NCI-H2196 (cell line): ENCODE data around the gene PGS1.
"Not testable (repeated sequence)": the region's sequence is repeated elsewhere in the genome, so short reads cannot be mapped to it uniquely, and the experiment has no call there.

Experiments used
- DNase-seq: peaks from one replicate; lab custom pipeline; 2025; ENCODE audit not compliant: unreplicated experiment; lab: John Stamatoyannopoulos, UW

Gene PGS1

GRCh38 chr17:78438694-78439325, 60.4 kb downstream of the PGS1 start:
- DNase-seq, result no peak

- DNase-seq, result no peak
Observed at GRCh38 chr17:78441271-78441971, 63.0 kb downstream of the PGS1 start.

DNA sequence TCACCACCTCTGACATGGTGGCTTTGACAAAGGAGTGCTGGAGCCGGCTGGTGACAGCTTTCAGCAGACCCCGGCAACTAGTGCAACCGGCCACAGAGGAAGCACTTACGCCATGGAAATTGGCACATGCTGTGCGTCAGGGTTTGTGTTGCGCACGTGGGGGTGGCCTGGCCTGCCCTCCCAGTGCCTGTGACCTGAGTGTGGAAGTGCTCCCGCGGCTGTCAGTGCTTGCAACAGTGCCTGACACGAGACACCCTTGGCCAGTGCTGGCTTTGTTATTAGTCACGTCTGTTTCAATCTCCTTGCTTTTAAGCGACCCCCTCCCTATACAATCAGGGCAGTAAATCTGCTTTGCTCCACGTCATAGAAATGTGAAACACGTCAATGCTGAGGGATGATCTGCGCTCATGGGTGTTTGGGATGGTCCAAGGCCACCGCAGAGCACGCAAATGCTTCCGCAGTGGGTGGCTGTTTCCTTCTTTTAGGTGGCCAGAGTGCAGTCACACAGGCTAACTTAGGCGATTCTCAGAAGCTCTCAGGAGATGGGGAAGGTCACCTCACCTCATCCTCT, 64.3 kb downstream of the PGS1 start:
- no peak for DNase-seq

DNA sequence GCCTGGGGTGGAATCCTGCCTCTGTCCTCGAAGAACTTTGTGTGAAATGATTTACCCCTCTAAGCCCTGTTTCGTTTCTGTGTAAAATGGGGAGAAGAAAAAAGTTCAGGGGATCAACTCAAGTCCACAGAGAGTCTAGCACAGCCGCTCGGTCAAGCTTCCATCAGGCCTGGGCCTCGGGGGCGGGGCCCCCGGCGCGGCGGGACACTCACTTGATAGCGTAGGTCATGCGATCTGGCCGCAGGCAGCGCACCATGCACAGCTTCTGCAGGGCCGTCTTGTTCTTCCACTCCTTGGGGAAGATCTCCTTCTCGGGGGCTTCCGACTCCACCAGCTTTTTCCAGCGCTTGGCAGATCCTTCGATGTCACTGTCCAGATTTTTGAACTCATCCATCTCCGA, 65.9 kb downstream of the PGS1 start:
- no peak for DNase-seq

- no peak for DNase-seq
Observed at GRCh38 chr17:78446833-78447232, 68.4 kb downstream of the PGS1 start.

DNA sequence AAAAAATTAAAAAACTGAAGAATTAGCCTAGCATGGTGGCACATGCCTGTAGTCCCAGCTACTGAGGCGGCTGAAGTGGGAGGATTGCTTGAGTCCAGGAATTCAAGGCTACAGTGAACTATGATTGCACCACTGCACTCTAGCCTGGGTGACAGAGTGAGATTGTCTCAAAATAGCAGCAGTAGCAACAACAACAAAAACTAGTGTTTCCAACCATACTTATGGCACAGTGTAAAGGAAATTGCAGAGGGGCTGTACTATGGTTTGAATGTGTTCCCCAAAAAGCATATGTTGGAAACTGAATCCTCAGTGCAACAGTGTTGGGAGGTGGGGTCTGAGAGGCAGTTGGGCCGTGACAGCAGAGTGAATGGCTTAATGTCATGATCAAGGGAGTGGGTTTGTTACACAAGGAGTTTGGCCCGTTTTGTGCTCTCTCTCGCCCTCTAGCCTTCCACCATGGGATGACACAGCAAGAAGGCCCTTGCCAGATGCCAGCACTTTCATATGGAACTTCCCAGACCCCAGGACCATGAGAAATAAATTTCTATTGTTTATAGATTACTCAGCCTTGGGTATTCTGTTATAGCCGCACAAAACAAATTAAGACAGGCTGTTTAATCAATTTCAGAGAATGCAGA, 70.0 kb downstream of the PGS1 start:
- no peak for DNase-seq

- DNase-seq, result no peak
Observed at GRCh38 chr17:78449983-78450595, 71.6 kb downstream of the PGS1 start.

DNA sequence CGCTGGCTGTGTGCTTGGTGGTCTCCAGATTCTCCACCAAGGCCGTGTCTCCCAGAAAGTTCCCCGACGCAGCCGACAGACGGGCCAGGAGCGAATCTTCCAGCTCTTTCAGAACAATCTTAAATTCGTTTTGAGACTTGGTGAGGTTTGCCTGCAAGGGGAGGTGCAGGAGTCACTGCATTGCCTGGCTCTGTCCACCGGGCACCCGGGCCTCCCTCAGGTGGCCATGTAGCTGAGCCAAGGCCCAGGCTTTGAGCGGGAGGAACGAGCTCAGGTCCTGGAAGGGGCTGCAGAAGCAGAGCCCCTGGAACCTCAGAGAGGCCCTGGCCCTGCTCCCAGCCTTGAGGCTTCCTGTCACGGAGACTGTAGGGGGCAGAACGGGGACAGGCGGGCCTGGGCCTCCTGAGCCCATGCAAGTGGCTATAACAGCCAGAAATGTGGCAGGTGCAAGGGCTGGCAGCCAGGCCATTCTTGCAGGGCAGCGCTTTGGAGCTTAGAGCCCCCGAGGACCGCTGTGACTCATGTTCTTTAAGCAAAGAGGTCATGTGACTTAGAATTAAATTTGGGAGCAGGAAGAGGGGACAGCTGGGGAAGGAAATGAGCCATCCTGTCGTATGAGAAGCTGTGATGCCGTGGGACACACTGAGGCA, 72.4 kb downstream of the PGS1 start:
- no peak for DNase-seq

GRCh38 chr17:78451753-78452152, 73.3 kb downstream of the PGS1 start:
- DNase-seq, result no peak

DNA sequence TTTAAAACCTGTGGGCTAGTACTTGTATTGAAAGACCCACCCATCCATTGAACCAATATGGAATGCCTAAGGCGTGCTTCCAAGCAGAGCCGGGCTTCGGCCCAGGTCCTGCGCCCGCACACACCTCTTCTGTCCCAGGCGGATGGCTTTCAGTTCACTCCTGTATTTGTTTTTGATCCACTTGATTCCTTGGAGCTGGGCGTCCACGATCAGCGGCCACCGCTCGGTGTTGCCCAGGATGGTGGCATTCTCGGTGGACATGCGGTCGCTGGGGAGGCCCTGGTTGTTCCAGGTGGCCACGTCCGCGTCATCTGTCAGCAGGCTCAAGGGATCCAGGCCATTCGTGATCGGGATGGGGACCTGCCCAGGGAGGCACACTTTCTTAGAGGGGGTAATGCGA, 75.9 kb downstream of the PGS1 start:
- DNase-seq, result no peak

GRCh38 chr17:78458091-78458490, 79.6 kb downstream of the PGS1 start:
- DNase-seq, result no peak

- DNase-seq, result no peak
Observed at GRCh38 chr17:78458736-78459335, 80.4 kb downstream of the PGS1 start.

DNA sequence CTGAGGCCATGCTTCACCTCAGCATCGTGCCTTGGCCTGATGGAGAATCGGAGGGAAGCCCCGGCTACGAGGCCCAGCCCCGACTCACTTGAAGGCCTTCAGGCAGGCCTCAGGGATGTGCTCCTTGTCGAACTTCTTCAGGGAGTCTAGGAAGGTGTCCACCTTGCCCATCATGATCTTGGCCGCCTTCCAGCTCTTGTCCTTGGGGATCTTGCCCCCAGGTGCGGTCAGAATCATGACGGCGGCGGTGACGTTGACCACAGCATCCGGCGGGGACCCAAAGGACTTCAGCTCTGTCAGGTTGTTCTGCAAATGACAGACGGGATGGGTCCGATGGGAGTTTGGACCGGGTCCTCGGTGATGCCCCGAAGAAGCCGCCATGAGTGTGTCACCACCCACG, 81.2 kb downstream of the PGS1 start:
- DNase-seq, result no peak

GRCh38 chr17:78460176-78460675, 81.8 kb downstream of the PGS1 start:
- DNase-seq, result no peak

DNA sequence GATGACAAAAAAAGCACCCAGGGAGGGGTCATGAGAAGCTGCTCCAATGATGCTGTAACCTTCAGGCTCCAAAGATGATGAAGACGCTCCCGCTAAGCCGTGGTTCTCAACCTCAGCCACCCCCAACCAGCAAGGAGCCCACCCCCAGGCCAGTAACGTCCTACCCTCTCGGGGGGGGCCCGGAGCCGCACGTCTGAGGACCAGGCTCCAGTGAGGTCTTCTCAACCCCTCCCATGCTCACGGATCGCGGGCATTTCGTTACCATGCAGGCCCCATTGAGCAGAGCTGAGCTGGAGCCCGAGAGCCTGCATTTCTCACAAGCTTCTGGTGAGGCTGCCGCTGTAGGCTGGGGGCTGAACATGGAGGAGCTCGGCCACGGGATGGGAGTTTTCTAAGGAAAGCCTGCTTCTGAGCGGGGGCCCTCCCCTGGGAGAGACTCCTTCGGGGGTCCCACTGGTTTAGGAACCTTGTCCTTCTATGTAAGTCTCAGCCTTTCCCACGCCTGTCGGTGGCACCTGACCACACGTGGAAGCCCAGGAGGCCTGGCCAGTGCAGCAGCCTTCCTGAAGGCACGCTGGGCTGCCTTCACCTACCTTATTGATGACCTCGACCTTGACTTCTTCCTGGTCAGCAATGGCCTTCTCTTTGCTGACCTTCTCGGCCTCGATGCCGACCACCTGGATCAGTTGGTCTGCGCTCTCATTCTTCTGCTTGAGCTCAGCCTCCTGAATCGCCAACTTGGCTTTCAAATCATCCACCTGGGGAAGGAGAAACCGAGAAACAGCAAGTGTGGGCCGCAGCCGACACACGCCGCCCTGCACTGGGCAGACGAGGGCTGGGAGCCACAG, 82.7 kb downstream of the PGS1 start:
- DNase-seq, result no peak

DNA sequence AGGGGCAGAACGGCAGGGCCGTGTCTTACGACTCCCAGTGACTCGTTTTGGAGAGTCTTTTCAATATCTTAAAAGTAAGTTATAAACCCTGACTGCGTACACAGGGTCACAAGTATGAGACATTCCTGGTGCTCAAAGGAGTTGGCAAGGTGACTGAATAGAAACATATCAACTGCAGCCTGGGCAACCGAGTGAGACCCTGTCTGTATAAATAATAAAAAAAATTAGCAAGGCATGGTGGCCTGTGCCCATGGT, 83.3 kb downstream of the PGS1 start:
- no peak for DNase-seq

- DNase-seq, result no peak
Observed at GRCh38 chr17:78462148-78462547, 83.7 kb downstream of the PGS1 start.

DNA sequence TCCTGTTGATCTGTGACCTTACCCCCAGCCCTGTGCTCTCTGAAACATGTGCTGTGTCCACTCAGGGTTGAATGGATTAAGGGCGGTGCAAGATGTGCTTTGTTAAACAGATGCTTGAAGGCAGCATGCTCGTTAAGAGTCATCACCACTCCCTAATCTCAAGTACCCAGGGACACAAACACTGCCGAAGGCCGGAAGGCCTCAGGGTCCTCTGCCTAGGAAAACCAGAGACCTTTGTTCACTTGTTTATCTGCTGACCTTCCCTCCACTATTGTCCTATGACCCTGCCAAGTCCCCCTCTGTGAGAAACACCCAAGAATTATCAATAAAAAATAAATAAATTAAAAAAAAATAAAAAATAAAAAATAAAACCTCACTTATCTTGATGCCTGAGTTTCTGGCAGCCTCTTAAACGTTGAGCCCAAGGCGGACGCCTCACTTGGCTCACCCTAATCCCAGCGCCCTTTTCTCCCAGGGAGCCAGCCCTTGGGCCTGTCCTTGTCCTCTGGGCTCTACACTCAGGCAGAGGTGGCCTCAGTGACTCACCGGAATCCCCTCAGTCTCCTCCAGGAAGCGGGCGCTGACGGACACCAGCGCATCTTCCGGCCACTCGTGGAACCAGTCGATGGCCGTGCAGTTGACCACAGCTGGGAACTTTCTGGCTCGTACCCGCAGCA, 87.8 kb downstream of the PGS1 start:
- not testable (repeated sequence) for DNase-seq
